GM21447 (cell line): Measurements from ENCODE around the gene WNT6.

ENCODE experiments used
- ATAC-seq: cut with Tn5 transposase; IDR thresholded peaks from one replicate; pipeline ENCODE4 v1.9.1; 2021; ENCODE audit not compliant: unreplicated experiment

WNT6 gene

DNA sequence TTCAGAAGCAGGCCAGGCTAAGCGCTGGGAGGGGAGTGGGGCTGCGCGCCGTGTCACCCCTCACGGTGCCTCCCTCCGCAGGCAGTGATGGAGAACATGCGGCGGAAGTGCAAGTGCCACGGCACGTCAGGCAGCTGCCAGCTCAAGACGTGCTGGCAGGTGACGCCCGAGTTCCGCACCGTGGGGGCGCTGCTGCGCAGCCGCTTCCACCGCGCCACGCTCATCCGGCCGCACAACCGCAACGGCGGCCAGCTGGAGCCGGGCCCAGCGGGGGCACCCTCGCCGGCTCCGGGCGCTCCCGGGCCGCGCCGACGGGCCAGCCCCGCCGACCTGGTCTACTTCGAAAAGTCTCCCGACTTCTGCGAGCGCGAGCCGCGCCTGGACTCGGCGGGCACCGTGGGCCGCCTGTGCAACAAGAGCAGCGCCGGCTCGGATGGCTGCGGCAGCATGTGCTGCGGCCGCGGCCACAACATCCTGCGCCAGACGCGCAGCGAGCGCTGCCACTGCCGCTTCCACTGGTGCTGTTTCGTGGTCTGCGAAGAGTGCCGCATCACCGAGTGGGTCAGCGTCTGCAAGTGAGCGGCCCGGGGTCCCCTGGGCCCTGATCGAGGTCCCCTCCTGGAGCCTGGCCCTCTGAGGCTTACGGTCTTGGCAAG is 33.2 kb downstream of the WNT6 start:
- peak; percentile 39 for ATAC-seq

DNA sequence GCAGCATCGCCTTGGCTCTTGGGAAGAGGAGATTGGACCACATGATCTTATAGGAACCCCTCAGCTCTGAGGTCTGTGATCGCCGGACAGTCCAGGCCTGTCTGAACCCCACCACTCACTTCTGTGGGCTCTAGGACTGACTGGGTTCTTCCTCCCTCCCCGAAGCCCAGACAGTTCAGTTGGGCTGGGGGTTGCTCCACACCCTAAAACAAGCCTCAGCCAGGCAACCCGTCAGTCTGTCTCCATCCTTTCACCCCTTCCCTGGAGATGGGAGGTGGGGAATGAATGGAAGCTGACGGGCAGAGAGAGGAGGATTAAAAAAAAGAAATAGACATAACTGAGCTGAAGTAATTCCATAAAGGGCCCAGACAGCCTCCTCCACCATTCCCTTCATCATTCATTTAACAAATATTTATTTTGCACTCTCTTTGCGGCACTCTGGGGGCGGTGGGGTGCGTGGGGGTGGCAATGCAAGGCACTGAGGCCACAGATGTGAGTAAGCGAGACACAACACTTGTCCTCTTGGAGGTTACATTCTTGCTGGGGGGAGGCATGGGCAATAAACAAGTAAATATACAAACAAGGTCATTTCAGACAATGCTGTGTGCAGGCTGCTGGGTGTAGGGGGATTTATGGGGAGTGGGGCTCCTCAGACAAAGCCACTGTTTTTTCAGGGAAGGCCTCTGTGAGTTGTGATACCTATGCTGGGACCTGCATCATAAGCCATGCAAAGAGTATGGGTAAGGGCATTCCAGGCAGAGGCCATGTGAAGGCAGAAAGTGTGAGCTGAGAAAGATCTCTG is 33.9 kb downstream of the WNT6 start:
- no peak for ATAC-seq

DNA sequence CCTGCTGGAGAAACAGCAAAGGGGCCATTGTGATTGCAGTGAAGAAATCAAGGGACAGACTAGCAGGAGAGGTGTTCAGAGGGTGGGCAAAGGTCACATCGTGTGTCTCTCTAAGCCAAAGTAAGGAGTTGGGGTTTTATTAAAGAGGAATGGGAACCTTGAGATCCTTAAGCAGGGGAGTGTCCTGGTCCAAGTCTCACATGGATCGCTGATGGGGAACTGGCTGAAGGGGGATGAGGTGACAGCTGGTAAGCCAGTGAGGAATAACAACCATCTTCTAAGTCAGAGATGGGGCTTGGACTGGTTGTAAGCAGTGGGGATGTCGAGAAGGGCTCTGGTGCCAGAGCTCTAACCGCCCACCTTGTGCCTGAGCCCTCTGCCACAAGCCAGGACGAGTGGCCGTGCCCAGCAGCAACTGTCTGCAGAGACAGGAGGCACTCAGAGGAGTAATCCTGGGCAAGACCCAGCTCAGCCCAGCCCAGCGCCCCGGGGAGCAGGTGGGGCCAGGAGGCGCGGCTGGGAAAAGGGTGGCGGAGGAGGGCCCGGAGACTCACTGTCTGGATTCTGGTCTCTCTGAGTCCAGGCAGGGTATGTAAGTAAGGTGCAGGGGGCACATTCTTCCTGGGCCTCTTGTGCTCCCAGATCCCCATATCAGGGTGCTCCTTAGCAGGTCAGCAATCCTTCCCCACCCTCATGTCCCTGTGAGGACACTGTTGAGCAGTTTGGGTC is 34.7 kb downstream of the WNT6 start:
- ATAC-seq: no peak

DNA sequence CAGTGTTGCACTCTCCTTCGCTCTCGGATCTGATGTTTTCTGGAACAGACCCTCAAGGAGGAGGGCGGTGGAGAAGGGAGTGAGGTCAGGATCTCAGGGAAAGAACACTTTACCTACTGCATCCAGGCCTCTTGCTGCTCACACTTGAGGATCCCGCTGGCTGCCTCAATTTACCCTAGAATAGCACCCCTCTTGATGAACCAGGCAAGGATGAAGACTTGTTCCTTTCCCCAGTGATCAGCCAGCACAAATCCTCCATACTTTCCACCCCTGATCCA is 35.2 kb downstream of the WNT6 start:
- ATAC-seq: no peak

DNA sequence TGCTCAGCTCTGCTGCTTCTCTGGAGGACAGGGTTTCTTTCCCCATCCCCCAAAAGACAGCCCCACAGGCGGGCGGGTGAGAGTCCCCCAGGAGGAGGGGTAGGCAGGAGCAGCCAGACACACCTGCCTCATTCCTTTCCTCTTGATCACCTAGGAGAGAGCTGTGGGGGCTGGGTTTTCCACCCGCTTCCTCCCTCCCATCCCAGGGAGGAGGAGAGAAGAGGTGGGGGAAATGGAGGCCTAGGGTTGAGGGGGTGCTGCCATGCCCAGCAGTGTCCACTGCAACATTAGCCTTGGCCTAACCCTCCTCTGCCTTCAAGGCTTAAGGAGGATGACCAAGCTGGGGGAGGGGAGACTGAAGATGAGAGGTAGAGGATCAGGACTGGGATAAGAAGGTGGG is 35.7 kb downstream of the WNT6 start:
- no peak for ATAC-seq

DNA sequence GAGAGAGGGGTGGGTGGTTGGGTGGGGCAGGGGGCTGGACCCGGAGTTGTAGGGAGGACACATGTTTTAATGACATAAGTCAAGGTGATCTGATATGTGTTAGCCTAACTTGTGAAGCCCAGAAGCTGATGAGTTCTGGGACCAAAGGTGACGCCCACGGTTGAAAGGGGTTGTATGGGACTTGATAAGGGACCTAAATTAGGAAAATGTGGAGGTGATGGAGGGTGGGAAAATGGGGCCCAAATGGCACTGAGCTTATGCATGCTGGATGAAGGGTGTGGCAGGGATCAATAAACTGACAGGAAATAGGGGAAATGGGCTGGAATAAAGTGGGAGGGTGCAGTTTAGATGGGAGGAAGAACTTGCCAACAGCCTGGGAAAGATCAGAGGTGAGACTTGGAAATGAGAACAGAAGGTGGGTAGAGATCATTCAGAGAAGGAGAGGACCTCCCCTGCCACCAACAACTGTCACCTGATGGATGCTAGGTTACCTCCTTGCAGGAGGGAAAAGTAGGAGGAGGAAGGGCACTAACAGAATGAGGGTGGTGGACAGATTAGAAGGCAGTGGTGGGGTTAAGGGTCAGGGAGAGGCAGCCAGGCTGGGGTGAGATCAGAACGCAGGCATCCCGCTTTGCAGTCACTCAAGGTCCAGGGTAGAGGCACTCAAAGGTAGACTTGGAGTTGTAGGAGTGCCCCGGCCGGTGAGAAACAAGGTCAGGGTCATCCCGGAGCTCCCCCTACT is 36.3 kb downstream of the WNT6 start:
- peak; percentile 17 for ATAC-seq

DNA sequence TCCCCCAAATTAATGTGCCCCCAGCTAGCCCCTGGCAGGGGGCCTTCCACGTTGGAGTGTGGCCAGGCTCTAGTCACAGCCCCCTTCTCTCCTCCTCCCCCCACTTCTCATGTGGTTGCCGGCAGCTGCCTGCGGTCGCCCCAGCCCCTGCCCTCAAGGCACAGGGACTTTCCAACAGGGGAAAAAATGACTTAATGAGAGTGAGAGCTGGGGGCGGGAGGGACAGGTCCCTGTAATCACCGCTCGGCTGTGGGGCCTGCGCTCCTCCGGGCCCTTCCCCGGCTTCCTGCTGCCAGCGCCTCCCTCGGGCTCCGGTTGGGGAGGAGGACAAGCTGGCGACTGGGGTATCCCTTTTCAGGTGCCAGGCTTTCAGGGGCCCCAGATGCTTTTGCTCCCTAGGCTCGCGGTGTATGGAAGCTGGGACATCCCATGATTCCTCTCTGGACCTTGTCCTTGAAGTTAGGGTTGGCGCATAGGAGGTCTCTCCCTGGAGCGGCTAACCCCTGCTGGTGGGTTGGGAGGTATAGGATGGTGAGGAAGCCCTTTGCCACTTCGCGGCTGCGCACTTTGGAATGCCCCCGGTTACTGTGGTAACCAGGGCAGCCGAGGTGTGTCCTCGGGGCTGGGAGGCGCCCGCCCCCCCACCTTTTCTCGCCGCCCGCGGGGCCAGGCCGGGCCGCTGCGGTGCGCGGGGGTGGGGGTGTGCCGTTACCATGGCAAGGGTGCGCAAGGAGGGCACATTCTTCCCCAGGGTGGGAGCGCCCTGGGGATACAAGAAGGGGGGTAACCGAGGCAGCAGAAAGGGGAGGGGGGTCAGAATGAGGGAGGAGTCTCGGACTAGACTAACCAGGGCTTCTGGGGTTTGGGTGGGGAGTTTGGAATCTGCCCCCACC is 37.1 kb downstream of the WNT6 start:
- ATAC-seq: peak; percentile 50

DNA sequence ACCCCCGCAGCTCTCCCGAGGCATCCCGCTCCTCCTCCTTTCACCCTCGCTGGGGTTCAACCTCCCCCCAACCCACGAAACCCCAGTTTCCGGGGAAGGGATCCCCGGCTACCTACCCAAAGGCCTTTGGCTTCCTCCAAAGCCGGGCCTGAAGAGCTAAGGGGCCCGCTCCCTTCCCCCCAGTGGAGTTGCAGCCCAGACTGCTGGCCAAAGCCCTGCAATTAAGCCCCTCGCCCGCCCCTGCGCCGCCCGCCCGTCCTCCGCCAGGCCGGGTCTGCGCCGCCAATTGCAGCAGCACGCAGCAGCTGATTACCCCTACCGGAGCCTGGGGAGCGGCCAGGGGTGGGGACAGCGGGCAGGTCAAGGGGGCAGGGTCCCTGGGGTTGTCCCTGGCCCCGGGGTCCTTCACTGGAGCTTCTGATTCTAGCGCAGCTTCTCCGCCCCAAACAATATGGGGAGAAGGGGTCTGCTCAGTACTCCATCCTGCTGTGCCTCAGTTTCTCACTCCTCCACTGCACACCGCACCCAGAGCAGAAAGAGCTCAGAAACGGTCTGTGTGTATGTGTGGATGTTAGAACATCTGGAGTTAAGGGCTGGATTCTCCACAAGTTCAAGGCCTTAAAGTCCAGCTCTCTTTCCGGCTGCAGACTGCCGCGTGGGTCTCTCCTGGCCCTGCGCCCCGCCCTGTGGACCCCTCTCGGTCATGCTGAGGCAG is 37.9 kb downstream of the WNT6 start:
- ATAC-seq: peak; percentile 3

DNA sequence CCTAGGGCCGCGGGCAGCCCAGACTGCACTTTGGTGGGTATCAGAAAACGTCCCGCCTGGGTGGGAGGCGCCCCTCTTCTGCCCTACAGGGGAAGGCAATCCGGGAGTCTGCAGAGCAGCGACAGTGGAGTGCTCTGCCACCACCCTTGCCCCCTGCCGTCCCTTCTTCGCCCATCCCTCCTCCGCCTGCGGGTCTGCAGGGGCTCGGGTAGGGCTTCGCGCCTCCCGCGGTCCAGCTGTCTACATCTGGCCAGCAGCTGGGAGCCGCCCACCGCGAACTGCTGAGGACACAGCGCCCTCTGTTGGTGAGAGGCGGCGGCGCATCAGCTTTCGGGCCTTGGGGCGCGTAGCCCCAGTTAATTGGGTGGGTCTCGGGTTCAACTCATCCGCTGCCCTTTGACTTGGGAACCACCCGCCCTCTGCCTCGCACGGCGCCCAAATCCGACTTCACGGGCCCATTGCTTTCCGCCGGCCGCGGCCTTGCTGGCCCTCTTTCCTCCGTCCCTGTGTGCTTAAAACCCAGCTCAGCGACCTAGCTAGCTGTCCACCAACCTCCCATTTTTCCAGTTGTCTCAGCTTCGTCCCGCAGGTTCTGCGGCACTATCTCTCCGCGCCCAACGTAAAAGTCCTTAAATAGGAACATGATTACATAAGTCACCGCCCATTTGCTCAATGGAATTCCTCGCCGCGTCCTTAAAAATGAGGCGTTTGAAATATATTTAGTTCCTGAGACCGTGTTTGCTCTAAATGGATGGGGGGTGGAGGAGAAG is 38.7 kb downstream of the WNT6 start:
- ATAC-seq: peak; percentile 27

DNA sequence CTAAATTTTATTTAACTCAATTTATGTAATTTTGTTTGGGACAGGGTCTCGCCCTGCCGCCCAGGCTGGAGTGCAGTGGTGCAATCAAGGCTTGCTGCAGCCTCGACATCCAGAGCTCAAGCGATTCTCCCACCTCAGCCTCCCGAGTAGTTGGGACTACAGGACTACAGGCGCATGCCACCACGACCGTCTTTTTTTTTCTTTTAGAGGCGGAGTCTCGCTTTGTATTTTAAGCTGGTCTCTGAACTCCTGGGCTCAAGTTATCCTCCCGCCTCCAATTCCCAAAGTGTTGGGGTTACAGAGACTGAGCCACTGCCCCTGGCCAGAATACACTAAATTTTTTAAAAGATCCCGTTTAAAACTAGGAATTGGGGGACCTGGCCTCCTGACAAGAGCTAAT is 39.5 kb downstream of the WNT6 start:
- ATAC-seq: no peak

DNA sequence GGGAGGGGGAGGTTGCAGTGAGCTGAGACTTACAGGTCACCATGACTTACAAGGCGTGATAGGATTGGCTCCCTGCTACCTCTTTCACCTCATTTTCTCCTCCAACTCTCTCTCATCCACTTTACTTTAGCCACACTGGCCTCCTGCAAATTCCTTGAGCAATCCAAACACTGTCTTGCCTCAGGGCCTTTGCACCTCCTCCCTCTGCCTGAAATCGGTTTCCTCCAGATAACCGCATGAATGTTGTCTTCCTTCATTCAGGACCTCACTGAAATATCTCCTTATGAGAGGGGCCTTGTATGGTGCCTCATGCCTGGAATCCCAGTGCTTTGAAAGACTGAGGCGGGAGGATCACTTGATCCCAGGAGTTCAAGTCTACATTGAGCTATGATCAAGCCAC is 42.8 kb downstream of the WNT6 start:
- ATAC-seq: no peak

DNA sequence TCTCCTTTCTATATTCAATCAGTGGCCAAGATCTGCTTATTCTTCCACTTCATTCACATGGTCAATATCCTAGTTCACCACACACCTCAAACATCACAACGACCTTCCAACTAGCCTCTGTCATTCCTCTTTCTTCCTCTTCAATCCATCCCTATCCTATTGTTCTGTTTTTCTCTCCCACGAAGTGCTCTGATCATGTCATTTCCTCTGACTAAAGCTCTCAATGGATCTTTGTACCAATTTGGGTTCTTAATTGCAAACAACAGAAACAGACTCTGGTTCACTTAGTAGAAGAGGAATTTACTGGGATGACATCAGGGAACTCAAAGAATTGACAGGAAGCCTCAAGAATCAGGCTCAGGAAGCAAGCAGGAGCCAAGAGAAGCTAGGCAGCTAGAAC is 44.6 kb downstream of the WNT6 start:
- ATAC-seq: no peak

DNA sequence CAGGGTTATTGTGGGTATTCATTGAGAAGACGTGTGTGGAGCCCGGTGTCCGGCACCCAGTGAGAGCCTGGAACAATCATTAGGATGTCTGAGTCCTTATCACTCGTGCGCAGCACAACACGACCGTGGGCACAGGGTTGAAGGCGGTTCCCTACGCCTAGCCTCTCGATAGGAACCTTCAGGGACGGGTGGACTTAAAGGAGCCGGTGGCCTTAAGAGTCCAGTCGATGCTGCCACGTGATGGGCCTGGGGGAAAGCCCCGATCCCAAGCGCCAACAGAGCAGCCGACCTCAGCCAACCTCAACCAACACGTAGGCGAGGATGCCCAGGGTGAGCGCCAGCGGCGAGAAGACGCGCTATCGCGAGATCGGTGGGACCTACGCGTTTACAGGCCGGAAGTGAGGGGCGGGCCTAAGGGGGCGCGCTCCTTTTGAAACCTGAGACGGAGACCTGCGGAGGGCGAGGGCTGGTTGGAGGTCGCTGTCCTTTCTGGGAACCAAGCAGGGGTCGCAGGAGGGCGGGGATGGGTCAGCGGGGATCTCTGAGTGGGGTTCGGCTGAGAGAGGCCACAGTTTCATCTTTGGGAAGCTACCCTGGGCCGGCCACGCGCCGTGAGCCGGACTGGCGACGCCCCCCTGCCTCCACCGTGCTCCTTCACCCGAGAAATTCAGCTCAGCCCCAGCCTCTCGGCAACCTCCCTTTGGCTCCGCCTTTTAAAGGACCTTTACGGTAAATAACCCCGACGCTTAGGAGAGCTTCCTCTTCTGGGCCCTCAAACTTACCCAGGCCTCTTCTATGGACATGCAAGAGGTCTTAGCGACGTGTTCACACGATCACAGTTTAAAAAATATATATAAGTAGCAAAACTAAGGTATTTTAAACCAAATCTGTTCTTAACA is 49.4 kb downstream of the WNT6 start:
- peak; percentile 94 for ATAC-seq

DNA sequence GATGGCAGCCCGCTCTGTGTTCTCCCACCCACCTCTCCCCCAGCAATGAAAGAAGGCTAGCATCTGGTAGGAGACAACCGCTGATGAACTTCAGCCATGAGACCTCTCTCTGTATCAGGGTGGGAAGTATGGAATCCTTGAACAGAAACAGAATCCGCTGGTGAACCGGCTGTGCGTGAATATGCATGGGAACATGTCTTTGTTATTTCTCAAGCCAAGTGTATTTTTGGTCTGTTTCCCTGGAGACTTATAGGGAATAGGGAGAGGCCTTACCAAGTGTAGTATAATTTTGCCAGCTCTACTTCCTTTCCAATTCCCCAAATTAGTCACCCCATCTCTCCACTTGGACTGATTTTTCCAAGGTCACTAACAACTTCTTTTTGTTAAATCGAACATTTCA is 51.1 kb downstream of the WNT6 start:
- ATAC-seq: no peak

DNA sequence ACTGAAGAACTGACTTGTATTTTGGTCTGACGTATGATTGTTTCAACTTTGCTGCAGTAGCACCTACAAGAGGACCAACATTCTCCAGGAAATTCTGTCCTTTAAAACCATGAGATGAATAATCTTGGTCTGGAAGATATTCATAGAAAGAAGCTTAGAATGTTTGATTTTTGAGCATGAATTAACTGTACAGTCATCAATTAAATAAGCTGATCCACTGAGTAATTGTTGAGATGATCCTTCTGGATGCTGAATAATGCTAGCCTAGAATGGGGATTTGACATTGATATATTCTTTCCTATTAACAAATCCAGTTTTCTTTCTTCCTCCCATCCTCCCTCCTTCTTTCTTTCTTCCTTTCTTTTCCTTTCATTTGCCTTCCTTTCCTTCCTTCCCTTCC is 60.9 kb downstream of the WNT6 start:
- no peak for ATAC-seq
